ENCODE results near the gene AP1S3.
"Not testable (repeated sequence)": the region's sequence is repeated elsewhere in the genome, so short reads cannot be mapped to it uniquely, and the experiment has no call there.

Gene AP1S3

GRCh38 chr2:223797811-223798721 is 39.3 kb downstream of the AP1S3 start:
- peak in 1 of 2 donors; percentile 14 for DNase-seq

GRCh38 chr2:223797037-223797436 is 40.3 kb downstream of the AP1S3 start:
- DNase-seq, result no peak

- DNase-seq, result no peak
These were observed 48.0 kb downstream of the AP1S3 start for GRCh38 chr2:223789423-223789822.

- DNase-seq, result no peak
These were observed 48.6 kb downstream of the AP1S3 start for GRCh38 chr2:223788826-223789225.

- not testable (repeated sequence) for DNase-seq
These were observed 49.3 kb downstream of the AP1S3 start for GRCh38 chr2:223788106-223788505.

- DNase-seq, result no peak
These were observed 50.0 kb downstream of the AP1S3 start for GRCh38 chr2:223787358-223787757.

GRCh38 chr2:223786943-223787342 is 50.4 kb downstream of the AP1S3 start:
- no peak for DNase-seq

- DNase-seq, result no peak
These were observed 51.1 kb downstream of the AP1S3 start for GRCh38 chr2:223786236-223786635.

GRCh38 chr2:223784221-223784772 is 53.1 kb downstream of the AP1S3 start:
- no peak for DNase-seq

GRCh38 chr2:223782629-223783028 is 54.8 kb downstream of the AP1S3 start:
- no peak for DNase-seq

- DNase-seq, result no peak
These were observed 55.8 kb downstream of the AP1S3 start for GRCh38 chr2:223781560-223781959.

GRCh38 chr2:223779877-223780276 is 57.5 kb downstream of the AP1S3 start:
- peak; percentile 44 to 50 for DNase-seq

- no peak for DNase-seq
These were observed 63.2 kb downstream of the AP1S3 start for GRCh38 chr2:223774193-223774592.

- DNase-seq, result no peak
These were observed 65.0 kb downstream of the AP1S3 start for GRCh38 chr2:223772363-223772762.

- DNase-seq, result no peak
These were observed 65.9 kb downstream of the AP1S3 start for GRCh38 chr2:223771475-223771874.

- no peak for DNase-seq
These were observed 69.2 kb downstream of the AP1S3 start for GRCh38 chr2:223768179-223768578.

- DNase-seq, result no peak
These were observed 70.0 kb downstream of the AP1S3 start for GRCh38 chr2:223767341-223767740.

- DNase-seq, result no peak
These were observed 72.1 kb downstream of the AP1S3 start for GRCh38 chr2:223765221-223765785.

- no peak for DNase-seq
These were observed 72.6 kb downstream of the AP1S3 start for GRCh38 chr2:223764796-223765195.

GRCh38 chr2:223762853-223763252 is 74.5 kb downstream of the AP1S3 start:
- no peak for DNase-seq

- DNase-seq, result peak in 1 of 2 donors; percentile 25
These were observed 75.6 kb downstream of the AP1S3 start for GRCh38 chr2:223761746-223762145.

GRCh38 chr2:223760838-223761502 is 76.4 kb downstream of the AP1S3 start:
- DNase-seq, result peak; percentile 59 to 62

All from CD4-positive, alpha-beta T cell treated with Interleukin-4 for 1 hour (primary cell).